ENCODE results near the gene ETNPPL. TPM values are rescaled to one million over a fixed set of nuclear protein-coding genes. Genes with fewer than 3 reads are reported as not detected.

The ETNPPL gene
- polyA plus RNA-seq, 3 donors: not detected

DNA sequence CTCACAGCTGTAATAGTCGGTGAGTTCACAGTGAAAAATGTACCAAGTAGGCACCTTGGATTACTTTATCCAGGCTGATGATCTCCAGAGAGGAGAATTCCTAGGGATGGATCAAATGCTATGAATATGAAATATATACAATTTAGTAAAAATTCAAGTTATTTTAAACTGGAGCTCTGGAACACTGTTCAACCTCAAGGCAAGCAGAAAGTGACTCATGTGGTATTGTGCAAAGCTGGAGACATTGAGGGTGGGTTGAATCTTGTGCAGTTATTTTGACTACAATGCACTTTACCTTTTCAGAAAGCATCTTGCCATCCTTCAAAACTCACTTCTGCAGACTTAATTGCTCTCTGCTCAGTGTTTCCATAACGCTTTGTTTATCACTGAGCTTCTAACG, 69.0 kb downstream of the ETNPPL start:
- Mint-ChIP-seq H3K9me3 (peaks cover 0 to 2% (median 0%) of the 10 kb centered on the region in 7 donors), H3K27me3 (ENCODE audit: low read depth in 3 of 3) (peaks cover 2 to 11% (median 5%) of the 10 kb centered on the region in 3 donors), H3K36me3 (no peaks in the 10 kb centered on the region), H3K27ac (no peak overlapping the region), H3K4me3 (no peak overlapping the region), H3K4me1 (no peaks in the 10 kb centered on the region)
- Histone ChIP-seq H3K9me3 (replicated peaks in 1 of 2; ENCODE audit: control insufficient read depth in 1 of 2, insufficient read depth in 1 of 2, low read length in 2 of 2) (no peaks in the 10 kb centered on the region), H3K4me1 (ENCODE audit: control insufficient read depth in 1 of 2, insufficient read depth in 2 of 2, low read length in 2 of 2) (no peaks in the 10 kb centered on the region), H3K9ac (ENCODE audit: insufficient read depth, low read length, poor library complexity, severe bottlenecking) (no peak overlapping the region), H3K27ac (ENCODE audit: low read depth in 1 of 2, low read length in 2 of 2) (no peak overlapping the region), H3K27me3 (ENCODE audit: control insufficient read depth in 2 of 2, insufficient read depth in 2 of 2, low read length in 2 of 2) (no peaks in the 10 kb centered on the region), H3K4me3 (replicated peaks in 1 of 3; ENCODE audit: low read depth in 2 of 3, low read length in 3 of 3) (no peak overlapping the region), H4K20me1 (ENCODE audit: insufficient read depth, low read length) (no peaks in the 10 kb centered on the region), H2AFZ (ENCODE audit: insufficient read depth, low read depth, low read length, poor library complexity, severe bottlenecking) (no peak overlapping the region), H3K4me2 (replicated peaks; ENCODE audit: extremely low read depth, low read length, poor library complexity, severe bottlenecking) (no peak overlapping the region), H3K79me2 (ENCODE audit: insufficient read depth, low read length) (no peaks in the 10 kb centered on the region), H3K36me3 (replicated peaks in 1 of 2; ENCODE audit: control insufficient read depth in 1 of 2, insufficient read depth in 2 of 2, low read length in 2 of 2) (no peaks in the 10 kb centered on the region)
- intact Hi-C loops (cut with micrococcal nuclease): no loop called here
- WGBS (ENCODE audit: insufficient coverage): 100% methylated on average over 1 of the region's 3 CpGs
- DNase-seq: no peak
- TF ChIP-seq, protein P1, sequence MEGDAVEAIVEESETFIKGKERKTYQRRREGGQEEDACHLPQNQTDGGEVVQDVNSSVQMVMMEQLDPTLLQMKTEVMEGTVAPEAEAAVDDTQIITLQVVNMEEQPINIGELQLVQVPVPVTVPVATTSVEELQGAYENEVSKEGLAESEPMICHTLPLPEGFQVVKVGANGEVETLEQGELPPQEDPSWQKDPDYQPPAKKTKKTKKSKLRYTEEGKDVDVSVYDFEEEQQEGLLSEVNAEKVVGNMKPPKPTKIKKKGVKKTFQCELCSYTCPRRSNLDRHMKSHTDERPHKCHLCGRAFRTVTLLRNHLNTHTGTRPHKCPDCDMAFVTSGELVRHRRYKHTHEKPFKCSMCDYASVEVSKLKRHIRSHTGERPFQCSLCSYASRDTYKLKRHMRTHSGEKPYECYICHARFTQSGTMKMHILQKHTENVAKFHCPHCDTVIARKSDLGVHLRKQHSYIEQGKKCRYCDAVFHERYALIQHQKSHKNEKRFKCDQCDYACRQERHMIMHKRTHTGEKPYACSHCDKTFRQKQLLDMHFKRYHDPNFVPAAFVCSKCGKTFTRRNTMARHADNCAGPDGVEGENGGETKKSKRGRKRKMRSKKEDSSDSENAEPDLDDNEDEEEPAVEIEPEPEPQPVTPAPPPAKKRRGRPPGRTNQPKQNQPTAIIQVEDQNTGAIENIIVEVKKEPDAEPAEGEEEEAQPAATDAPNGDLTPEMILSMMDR (IDR thresholded peaks at IDR 0.05): no peak

DNA sequence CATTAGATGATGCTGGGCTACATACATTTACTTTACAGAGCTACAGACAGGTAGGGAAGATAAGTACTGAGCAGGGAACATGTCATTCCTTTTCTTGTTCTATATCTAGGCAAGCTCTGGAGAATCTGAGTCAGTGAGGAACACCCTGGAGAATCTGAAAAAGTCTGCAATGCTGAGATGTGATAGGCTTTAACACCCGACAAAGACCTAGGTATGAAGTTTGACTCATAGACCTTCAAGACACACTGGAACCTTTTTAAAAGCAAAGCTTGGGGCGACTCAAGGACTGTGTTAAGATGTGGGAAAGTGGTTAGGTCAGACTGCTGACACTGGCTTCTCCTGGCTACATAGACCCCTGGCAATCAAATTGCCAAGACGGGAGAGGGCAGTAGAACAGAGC, 69.6 kb downstream of the ETNPPL start:
- TF ChIP-seq, protein P1 (IDR thresholded peaks at IDR 0.05): no peak
- Mint-ChIP-seq H3K27me3 (ENCODE audit: low read depth in 3 of 3) (peaks cover 0 to 6% (median 2%) of the 10 kb centered on the region in 3 donors), H3K4me3 (no peak overlapping the region), H3K9me3 (peaks cover 0 to 2% (median 0%) of the 10 kb centered on the region in 7 donors), H3K36me3 (no peaks in the 10 kb centered on the region), H3K27ac (no peak overlapping the region), H3K4me1 (no peaks in the 10 kb centered on the region)
- no peaks in the 10 kb centered on the region for H3K36me3 ChIP-seq (replicated peaks in 1 of 2; ENCODE audit: control insufficient read depth in 1 of 2, insufficient read depth in 2 of 2, low read length in 2 of 2)
- no peaks in the 10 kb centered on the region for H3K27me3 ChIP-seq (ENCODE audit: control insufficient read depth in 2 of 2, insufficient read depth in 2 of 2, low read length in 2 of 2)
- no peak overlapping the region for H2AFZ ChIP-seq (ENCODE audit: insufficient read depth, low read depth, low read length, poor library complexity, severe bottlenecking)
- H3K4me3 ChIP-seq (replicated peaks in 1 of 3; ENCODE audit: low read depth in 2 of 3, low read length in 3 of 3): no peak overlapping the region
- no peak for DNase-seq
- H3K27ac ChIP-seq (ENCODE audit: low read depth in 1 of 2, low read length in 2 of 2): no peak overlapping the region
- H3K9me3 ChIP-seq (replicated peaks in 1 of 2; ENCODE audit: control insufficient read depth in 1 of 2, insufficient read depth in 1 of 2, low read length in 2 of 2): no peaks in the 10 kb centered on the region
- H3K4me2 ChIP-seq (replicated peaks; ENCODE audit: extremely low read depth, low read length, poor library complexity, severe bottlenecking): no peak overlapping the region
- H3K79me2 ChIP-seq (ENCODE audit: insufficient read depth, low read length): no peaks in the 10 kb centered on the region
- 87% methylated on average over 3 of the region's 3 CpGs for WGBS (ENCODE audit: insufficient coverage)
- no peaks in the 10 kb centered on the region for H4K20me1 ChIP-seq (ENCODE audit: insufficient read depth, low read length)
- intact Hi-C loops (cut with micrococcal nuclease): no loop called here
- H3K4me1 ChIP-seq (ENCODE audit: control insufficient read depth in 1 of 2, insufficient read depth in 2 of 2, low read length in 2 of 2): no peaks in the 10 kb centered on the region
- H3K9ac ChIP-seq (ENCODE audit: insufficient read depth, low read length, poor library complexity, severe bottlenecking): no peak overlapping the region

Other genes starting within 250 kb of the ETNPPL start
- 1,000 to 10,000 TPM; 1,490 to 2,624 (median 1,519) TPM for gene RPL34, start 142.5 kb downstream of the ETNPPL start, polyA plus RNA-seq
- gene OSTC, start 112.5 kb downstream of the ETNPPL start, polyA plus RNA-seq: 100 to 1,000 TPM in 2 of 3 donors, 10 to 100 TPM in 1; 68.5 to 156 (median 149) TPM

All from CD14-positive monocyte (primary cell).